ENCODE measurements around the gene NRARP. TPM values are rescaled to one million over a fixed set of nuclear protein-coding genes. Genes with fewer than 3 reads are reported as not detected.
A peak's percentile ranks its signal among the peaks of the same experiment; 100 is the strongest.

NRARP gene
- total RNA-seq, 1 experiment from 2014 or later, result 51.5 TPM

DNA sequence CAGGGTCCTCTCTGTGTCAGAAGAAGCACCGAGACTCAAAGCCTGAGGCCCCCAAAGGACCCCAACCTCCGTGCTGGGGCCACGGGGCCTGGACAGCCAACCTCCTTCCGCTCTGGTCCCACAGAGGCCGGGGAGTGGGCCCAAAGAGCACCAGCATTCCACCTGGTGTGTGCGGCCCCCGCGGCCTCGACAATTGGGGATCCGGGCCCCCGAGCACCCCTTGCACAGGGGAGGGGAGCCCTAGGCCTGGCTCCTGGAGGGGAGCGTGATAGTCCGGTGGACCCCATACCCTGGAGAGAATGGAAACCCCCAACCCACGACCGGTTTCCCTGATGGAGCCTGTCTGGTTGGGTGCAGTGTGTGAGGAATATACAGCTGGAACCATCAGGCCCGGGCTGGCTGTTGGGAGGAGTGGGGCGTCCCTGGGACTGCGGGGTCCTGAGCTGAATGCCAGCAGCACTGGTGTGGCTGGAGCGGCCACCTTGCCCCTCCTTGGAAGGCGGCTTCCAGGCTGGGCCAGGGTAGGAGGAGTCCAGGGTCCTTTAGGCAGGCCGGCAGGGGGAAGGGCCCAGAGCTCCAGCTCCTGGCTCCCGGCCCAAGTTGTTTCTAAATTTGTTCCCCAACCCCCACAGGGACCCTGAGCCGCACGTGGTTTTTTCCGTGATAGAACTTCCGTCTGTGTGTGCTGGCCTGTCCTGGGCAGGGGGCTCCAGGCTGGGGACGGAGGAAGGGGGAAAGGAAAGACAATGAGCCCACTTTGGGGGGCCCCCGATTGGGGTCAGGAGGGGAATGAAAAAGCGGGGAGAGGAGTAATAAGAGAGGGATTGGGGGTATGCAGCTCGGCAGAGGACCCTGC lies 25.4 kb downstream of the NRARP start:
- no peak for TF ChIP-seq TEAD1 (CRISPR knock-in tag; IDR thresholded peaks at IDR 0.05)
- TF ChIP-seq, protein P1, sequence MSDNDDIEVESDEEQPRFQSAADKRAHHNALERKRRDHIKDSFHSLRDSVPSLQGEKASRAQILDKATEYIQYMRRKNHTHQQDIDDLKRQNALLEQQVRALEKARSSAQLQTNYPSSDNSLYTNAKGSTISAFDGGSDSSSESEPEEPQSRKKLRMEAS (CRISPR knock-in tag; IDR thresholded peaks at IDR 0.05), result peak; percentile 47
- DNase-seq (ENCODE audit: low spot score) (peak; percentile 62), ATAC-seq (peak; percentile 32)
- H3K4me3 Mint-ChIP-seq, result peak overlapping the region; percentile 59
- no peaks in the 10 kb centered on the region for H3K36me3 Mint-ChIP-seq
- H3K27me3 Mint-ChIP-seq (ENCODE audit: low read depth), result peaks cover under 1% of the 10 kb centered on the region; the same call in 1 of the 2 replicates
- H3K4me1 Mint-ChIP-seq, result peaks cover 25% of the 10 kb centered on the region
- CTCF ChIA-PET, result interaction anchor here (0.6 to 2.7 kb wide), 22 partner anchors 10 to 258 kb away, joined by 3 to 30 read pairs (median 5); partner anchors contain the start of genes ENTPD8, EXD3, NELFB and NOXA1
- H3K27ac Mint-ChIP-seq, result peak overlapping the region; percentile 90
- POLR2A ChIA-PET, result interaction anchor here (0.7 to 2.0 kb wide), 5 partner anchors 27 to 39 kb away, joined by 3 to 12 read pairs (median 4); partner anchors contain the start of gene TUBB4B
- H3K9me3 Mint-ChIP-seq, result no peaks in the 10 kb centered on the region

- Mint-ChIP-seq H3K36me3 (peaks cover 3% of the 10 kb centered on the region; the same call in 1 of the 2 replicates), H3K4me1 (peaks cover 25% of the 10 kb centered on the region), H3K4me3 (no peak overlapping the region), H3K9me3 (no peaks in the 10 kb centered on the region), H3K27me3 (ENCODE audit: low read depth) (no peaks in the 10 kb centered on the region), H3K27ac (peak overlapping the region; percentile 85)
- DNase-seq (ENCODE audit: low spot score), result no peak
- TF ChIP-seq CDX4 (CRISPR knock-in tag; IDR thresholded peaks at IDR 0.05; ENCODE audit: borderline replicate concordance), result no peak
- TF ChIP-seq PRRX2 (CRISPR knock-in tag; IDR thresholded peaks at IDR 0.05), result no peak
- no peak for TF ChIP-seq TP53 (CRISPR knock-in tag; IDR thresholded peaks at IDR 0.05)
- no peak for ATAC-seq
- POLR2A ChIA-PET, result interaction anchor here (2.0 kb wide), 1 partner anchor 35 kb away, joined by 12 read pairs; the partner anchor contains the start of gene TUBB4B
- CTCF ChIA-PET, result interaction anchor here (0.7 to 2.7 kb wide), 9 partner anchors 11 to 147 kb away, joined by 3 to 30 read pairs (median 7); partner anchors contain the start of genes EXD3, NOXA1 and TUBB4B
These were observed 26.2 kb downstream of the NRARP start for GRCh38 chr9:137275588-137276472.

DNA sequence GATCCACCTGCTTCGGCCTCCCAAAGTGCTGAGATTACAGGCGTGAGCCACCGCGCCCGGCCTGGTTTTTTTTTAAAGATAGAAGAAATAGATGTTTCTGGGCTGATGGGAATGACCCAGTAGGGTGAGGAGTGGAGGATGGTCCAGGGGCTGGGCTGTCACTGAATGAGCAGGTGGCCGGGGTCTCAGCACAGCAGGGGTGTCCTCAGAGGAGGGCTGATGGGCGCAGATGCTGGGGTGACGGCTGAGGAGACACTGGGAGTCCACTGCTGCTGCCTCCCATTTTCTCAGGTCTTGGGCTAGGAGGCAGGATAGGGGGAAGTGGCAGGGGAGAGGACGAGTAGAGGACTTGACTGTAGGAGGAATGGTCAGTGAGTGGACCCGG lies 26.9 kb downstream of the NRARP start:
- POLR2A ChIA-PET, result no interaction called here
- Mint-ChIP-seq H3K4me3 (no peak overlapping the region), H3K9me3 (no peaks in the 10 kb centered on the region), H3K27me3 (ENCODE audit: low read depth) (no peaks in the 10 kb centered on the region), H3K27ac (peak overlapping the region; percentile 85), H3K4me1 (peaks cover 25% of the 10 kb centered on the region), H3K36me3 (peaks cover 3% of the 10 kb centered on the region; the same call in 1 of the 2 replicates)
- CTCF ChIA-PET, result interaction anchor here (0.8 to 1.3 kb wide), 4 partner anchors 12 to 240 kb away, joined by 3 to 7 read pairs (median 3); partner anchors contain the start of genes EXD3 and NELFB
- TF ChIP-seq TEAD1 (CRISPR knock-in tag; IDR thresholded peaks at IDR 0.05) (no peak), GTF2I (CRISPR knock-in tag; conservative IDR thresholded peaks at IDR 0.05) (no peak), HMGXB4 (CRISPR knock-in tag; IDR thresholded peaks at IDR 0.05) (no peak)
- DNase-seq (ENCODE audit: low spot score), result no peak
- no peak for ATAC-seq

- Mint-ChIP-seq H3K4me3 (no peak overlapping the region), H3K9me3 (no peaks in the 10 kb centered on the region), H3K36me3 (peaks cover 13% of the 10 kb centered on the region), H3K27ac (peak overlapping the region; percentile 49; the same call in 1 of the 2 replicates), H3K27me3 (ENCODE audit: low read depth) (no peaks in the 10 kb centered on the region), H3K4me1 (peaks cover 25% of the 10 kb centered on the region)
- DNase-seq (ENCODE audit: low spot score), result no peak
- TF ChIP-seq JUN (CRISPR knock-in tag; IDR thresholded peaks at IDR 0.05) (no peak), ZNF232 (CRISPR knock-in tag; IDR thresholded peaks at IDR 0.05) (no peak), ZBTB21 (CRISPR knock-in tag; IDR thresholded peaks at IDR 0.05; ENCODE audit: borderline replicate concordance) (no peak), SP1 (CRISPR knock-in tag; conservative IDR thresholded peaks at IDR 0.05) (no peak)
- TF ChIP-seq, protein P2, sequence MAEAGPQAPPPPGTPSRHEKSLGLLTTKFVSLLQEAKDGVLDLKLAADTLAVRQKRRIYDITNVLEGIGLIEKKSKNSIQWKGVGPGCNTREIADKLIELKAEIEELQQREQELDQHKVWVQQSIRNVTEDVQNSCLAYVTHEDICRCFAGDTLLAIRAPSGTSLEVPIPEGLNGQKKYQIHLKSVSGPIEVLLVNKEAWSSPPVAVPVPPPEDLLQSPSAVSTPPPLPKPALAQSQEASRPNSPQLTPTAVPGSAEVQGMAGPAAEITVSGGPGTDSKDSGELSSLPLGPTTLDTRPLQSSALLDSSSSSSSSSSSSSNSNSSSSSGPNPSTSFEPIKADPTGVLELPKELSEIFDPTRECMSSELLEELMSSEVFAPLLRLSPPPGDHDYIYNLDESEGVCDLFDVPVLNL (CRISPR knock-in tag; IDR thresholded peaks at IDR 0.05; ENCODE audit: borderline replicate concordance, low read depth), result no peak
- ChIA-PET POLR2A (no interaction called here), CTCF (interaction anchor here (0.5 to 4.4 kb wide), 6 partner anchors 12 to 136 kb away, joined by 3 to 28 read pairs (median 4); no protein-coding TSS in a partner anchor)
- no peak for ATAC-seq
These were observed 28.3 kb downstream of the NRARP start for GRCh38 chr9:137273611-137274320.

Data from WTC11 (cell line).